GM18909 (cell line): ENCODE measurements around the gene PNPLA8.
"Not testable (repeated sequence)": the region's sequence is repeated elsewhere in the genome, so short reads cannot be mapped to it uniquely, and the experiment has no call there.

Experiments
- ATAC-seq: cut with Tn5 transposase; IDR thresholded peaks from one replicate; pipeline ENCODE4 v1.9.1; 2021; ENCODE audit warnings: mild to moderate bottlenecking; ENCODE audit not compliant: unreplicated experiment, poor library complexity

The PNPLA8 gene

GRCh38 chr7:108480311-108480710, 45.6 kb downstream of the PNPLA8 start:
- no peak for ATAC-seq

- no peak for ATAC-seq
These were observed 46.2 kb downstream of the PNPLA8 start for GRCh38 chr7:108479751-108480150.

- ATAC-seq: no peak
These were observed 46.8 kb downstream of the PNPLA8 start for GRCh38 chr7:108479118-108479517.

- ATAC-seq: no peak
These were observed 57.7 kb downstream of the PNPLA8 start for GRCh38 chr7:108468246-108468645.

- no peak for ATAC-seq
These were observed 58.5 kb downstream of the PNPLA8 start for GRCh38 chr7:108467391-108467790.

GRCh38 chr7:108466322-108466721, 59.6 kb downstream of the PNPLA8 start:
- ATAC-seq: not testable (repeated sequence)

GRCh38 chr7:108464743-108465142, 61.2 kb downstream of the PNPLA8 start:
- ATAC-seq: no peak

GRCh38 chr7:108463613-108464012, 62.3 kb downstream of the PNPLA8 start:
- ATAC-seq: no peak

GRCh38 chr7:108461840-108462239, 64.1 kb downstream of the PNPLA8 start:
- ATAC-seq: no peak

GRCh38 chr7:108460964-108461363, 65.0 kb downstream of the PNPLA8 start:
- no peak for ATAC-seq

- ATAC-seq: peak; percentile 39
These were observed 65.9 kb downstream of the PNPLA8 start for GRCh38 chr7:108459922-108460551.

GRCh38 chr7:108457871-108458270, 68.1 kb downstream of the PNPLA8 start:
- no peak for ATAC-seq

GRCh38 chr7:108456845-108457540, 68.9 kb downstream of the PNPLA8 start:
- no peak for ATAC-seq

- ATAC-seq: peak; percentile 39
These were observed 69.8 kb downstream of the PNPLA8 start, which contains the start of gene NRCAM for GRCh38 chr7:108455998-108456677. TSS of gene NRCAM (minus strand) at chr7:108456436. CDS start at chr7:108240064, 216,372 bp downstream.

GRCh38 chr7:108455551-108455997, 70.4 kb downstream of the PNPLA8 start:
- peak; percentile 14 for ATAC-seq

- ATAC-seq: no peak
These were observed 71.0 kb downstream of the PNPLA8 start for GRCh38 chr7:108454674-108455550.

GRCh38 chr7:108454317-108454673, 71.6 kb downstream of the PNPLA8 start:
- ATAC-seq: no peak

GRCh38 chr7:108453320-108453719, 72.6 kb downstream of the PNPLA8 start:
- no peak for ATAC-seq

GRCh38 chr7:108452707-108453106, 73.2 kb downstream of the PNPLA8 start:
- ATAC-seq: peak; percentile 65

- no peak for ATAC-seq
These were observed 74.6 kb downstream of the PNPLA8 start for GRCh38 chr7:108451296-108451848.
